GM10847 (cell line): ENCODE results near the gene TSPEAR.

Experiments
- POLR2A ChIP-seq: IDR thresholded peaks from 2 replicates; pipeline ENCODE4 v1.6.1; 2011; ENCODE audit not compliant: insufficient read length; ENCODE audit errors: extremely low read depth

Gene TSPEAR

GRCh38 chr21:44749759-44750674, 38.6 kb upstream of the TSPEAR start:
- no peak for TF ChIP-seq POLR2A

DNA sequence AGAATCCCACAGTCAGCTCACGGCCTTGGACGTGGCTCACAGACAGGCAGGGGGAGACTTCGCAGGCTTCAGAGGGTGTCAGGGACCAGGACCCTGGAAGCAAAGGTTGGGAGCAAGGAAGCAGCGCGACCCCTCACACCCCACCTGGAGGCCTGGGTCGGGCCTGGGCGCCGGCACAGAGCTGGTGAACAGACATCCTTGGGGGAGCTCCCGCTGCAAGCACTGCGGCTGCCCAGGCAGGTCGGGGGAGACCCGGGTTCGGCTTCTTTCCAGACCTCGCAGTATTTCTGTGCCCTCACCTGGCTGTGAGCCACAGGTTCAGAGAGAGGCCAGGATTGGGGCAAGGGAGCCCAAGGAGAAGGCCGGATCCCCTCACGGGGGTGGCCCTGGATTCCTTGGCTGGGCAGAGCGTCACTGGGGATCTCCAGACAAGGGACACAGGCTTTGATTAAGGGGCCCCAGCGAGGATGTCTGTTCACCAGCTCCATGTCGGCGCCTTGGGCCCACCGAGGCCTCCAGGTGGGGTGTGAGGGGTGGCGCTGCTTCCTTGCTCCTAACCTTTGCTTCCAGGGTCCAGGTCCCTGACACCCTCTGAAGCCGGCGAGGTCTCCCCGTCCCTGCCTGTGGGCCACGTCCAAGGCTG, 37.9 kb upstream of the TSPEAR start:
- no peak for TF ChIP-seq POLR2A

DNA sequence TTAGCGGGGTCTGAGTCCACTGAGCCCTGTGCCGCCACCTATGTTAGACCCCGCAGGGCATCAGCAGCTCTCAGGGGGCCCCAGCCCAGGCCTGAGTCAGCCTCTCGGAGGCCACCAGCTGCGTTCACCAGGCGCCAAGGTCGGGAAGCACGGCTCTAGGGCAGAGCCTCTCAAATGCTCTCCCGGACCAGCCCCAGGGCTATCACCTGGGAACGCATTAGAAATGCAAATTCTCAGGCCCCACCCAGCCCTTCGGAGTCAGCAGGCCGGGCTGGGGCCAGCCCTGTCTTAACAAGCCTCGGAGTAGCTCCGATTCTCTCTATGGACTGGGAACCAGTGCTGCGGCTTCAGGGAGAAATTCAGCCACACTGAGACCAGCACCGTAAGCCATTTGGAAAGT, 37.2 kb upstream of the TSPEAR start:
- TF ChIP-seq POLR2A: no peak

DNA sequence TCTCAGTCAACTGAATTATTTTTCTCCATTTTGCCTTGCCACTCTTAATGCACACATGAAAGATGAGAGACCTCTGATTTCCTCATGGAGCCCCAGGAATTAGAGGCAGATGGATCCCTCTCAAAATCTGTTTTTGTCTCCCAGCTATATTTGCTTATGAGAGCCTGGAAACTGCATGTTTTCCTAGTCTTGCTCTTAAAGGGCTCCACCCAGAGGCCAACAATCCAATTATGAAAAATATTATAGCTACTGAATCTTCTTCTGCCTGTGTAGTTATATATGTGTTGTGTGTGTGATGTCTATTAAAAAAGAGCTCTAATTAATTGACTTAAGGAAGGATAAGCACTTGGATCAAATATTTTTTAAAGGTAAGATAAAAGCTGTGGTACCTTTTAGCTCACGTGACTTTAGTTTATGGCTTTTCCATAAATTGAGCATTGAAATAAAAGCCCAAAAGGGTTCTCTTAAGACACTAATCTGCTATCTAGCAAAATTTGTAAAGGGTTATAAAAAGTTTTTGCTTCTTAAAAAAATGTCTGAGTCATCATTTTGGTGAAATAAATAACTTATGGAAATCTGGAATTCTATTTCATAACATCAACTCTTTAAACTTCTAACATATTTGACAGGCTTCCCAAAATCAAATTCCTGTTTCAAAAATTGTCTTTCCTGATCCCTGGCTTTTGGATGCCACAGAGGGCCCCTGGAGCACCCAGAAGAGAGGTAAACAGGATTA, 31.2 kb upstream of the TSPEAR start:
- TF ChIP-seq POLR2A: no peak

- TF ChIP-seq POLR2A: no peak
These were observed 30.5 kb upstream of the TSPEAR start for GRCh38 chr21:44741921-44742320.

DNA sequence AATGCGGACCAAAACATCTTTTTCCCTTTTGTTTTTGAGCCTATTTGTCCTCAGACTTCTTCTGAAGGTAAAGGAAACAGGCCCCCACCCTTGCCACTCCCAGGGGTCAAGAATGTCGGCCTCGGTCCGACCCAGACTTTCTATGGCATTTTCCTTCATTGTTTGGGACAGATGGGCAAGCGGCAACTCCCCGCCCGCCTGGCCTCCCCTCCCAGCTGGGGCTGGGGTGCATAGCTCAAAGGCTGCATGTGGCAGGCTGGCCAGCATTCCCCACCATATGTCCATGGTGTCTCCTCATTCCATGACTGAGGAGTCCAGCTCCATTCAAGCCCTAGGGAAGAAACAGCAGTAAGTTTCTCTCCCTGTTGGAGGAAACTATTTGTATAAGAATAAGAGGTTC, 29.4 kb upstream of the TSPEAR start:
- TF ChIP-seq POLR2A: no peak

DNA sequence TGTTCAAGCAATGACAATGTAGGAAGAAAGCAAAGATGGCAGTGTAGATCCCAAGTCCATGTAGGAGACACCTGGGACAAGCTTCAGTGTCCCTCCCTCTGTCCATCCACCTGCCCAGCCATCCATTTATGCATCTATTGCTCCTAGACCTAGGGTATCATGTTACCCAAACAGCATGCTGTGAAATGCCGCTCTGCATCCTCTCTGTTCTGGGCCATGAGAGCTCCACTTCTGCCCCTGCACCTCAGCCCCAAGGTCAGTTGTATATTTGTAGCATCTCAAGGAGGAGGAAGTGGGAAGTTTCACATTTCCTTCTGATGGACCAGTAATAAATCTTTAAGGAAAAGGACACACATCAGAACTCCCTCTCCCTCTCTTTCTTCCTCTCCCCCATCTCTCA, 27.9 kb upstream of the TSPEAR start:
- no peak for TF ChIP-seq POLR2A

DNA sequence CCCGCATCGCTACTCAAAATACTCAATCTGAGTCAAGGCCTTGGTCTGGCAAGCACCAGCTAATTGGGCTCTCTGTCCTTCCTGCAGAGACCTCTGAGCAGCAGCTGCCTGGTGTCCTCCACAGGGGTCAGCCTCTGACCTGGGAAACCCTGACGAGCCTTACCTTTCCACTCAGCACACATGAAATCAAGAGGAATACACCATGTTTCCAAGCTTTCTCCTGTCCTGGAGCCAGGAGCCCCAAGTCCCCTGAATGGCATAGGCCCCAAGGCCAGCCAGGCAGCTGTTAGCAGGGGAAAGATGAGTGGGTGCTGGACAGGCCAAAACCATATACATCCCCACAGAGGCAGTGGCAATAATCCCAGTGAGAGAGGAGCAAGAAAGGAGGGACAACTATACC, 27.2 kb upstream of the TSPEAR start:
- TF ChIP-seq POLR2A: no peak

GRCh38 chr21:44737706-44738354, 26.5 kb upstream of the TSPEAR start:
- TF ChIP-seq POLR2A: no peak

- TF ChIP-seq POLR2A: no peak
These were observed 25.1 kb upstream of the TSPEAR start for GRCh38 chr21:44736291-44737004.

GRCh38 chr21:44735821-44736220, 24.4 kb upstream of the TSPEAR start:
- no peak for TF ChIP-seq POLR2A

DNA sequence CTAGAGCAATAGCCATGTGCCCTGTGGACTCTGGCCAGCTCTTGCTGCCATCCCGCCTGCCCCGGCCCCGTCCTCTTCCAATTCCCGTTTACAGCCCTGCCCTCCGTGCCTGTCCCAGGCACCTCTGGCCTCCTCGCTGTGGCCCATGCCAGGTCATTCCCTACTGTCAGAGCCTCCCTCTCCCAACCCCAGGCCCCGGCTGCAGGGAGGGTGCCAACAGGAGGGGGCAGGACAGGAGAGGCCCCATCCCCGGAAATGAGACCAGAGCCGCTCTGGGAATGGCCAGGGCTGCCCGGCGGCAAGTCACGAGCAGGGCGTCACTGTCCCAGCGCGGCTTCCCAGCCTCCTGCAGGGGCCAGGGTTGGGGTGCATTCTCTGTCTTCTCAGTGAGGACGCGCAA, 23.5 kb upstream of the TSPEAR start:
- TF ChIP-seq POLR2A: no peak

GRCh38 chr21:44734026-44734745, 22.8 kb upstream of the TSPEAR start:
- TF ChIP-seq POLR2A: no peak

DNA sequence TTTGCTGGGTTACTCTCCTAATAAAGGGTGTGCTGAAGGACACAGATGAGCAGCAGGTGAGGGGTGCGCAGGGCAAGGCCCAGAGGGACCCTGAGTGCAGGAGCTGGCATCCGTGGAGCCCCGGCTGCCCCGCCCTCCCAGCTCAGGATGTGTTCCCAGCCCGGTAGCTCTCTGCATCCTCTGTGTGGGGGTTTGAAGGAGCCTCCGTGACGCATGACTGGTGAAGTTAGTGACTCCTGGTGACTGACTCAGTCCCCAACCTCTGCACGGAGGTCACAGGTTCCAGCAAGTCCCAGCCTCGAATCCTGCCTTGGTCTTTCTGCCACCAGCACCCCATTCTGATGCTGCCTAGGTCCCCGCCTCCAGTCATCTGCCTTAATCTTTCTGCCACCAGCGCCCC, 21.6 kb upstream of the TSPEAR start:
- no peak for TF ChIP-seq POLR2A

GRCh38 chr21:44732263-44732662, 20.9 kb upstream of the TSPEAR start:
- TF ChIP-seq POLR2A: no peak
